ENCODE results near the gene LGALS8. TPM values are rescaled to one million over a fixed set of nuclear protein-coding genes. Genes with fewer than 3 reads are reported as not detected.
"Not testable (repeated sequence)": the region's sequence is repeated elsewhere in the genome, so short reads cannot be mapped to it uniquely, and the experiment has no call there.

The LGALS8 gene
- total RNA-seq, 4 donors from 2014 or later: 45.7 to 112 (median 61.5) TPM

GRCh38 chr1:236501093-236501492 lies 22.7 kb upstream of the LGALS8 start:
- intact Hi-C loops (cut with DNase I; ENCODE audit: low total_unique reads): no loop called here
- Histone ChIP-seq H3K36me3 (no peaks in the 10 kb centered on the region), H3K9me3 (no peaks in the 10 kb centered on the region), H3K27ac (no peak overlapping the region), H3K4me1 (no peaks in the 10 kb centered on the region), H3K27me3 (no peaks in the 10 kb centered on the region), H3K4me3 (no peak overlapping the region)
- no peak for DNase-seq
- TF ChIP-seq POLR2A (IDR thresholded peaks at IDR 0.05) (no peak), CTCF (IDR thresholded peaks at IDR 0.05) (no peak)

GRCh38 chr1:236502579-236502971 lies 21.2 kb upstream of the LGALS8 start:
- Histone ChIP-seq H3K4me1 (no peaks in the 10 kb centered on the region), H3K27ac (peak overlapping the region in 1 of 2 donors; percentile 31), H3K4me3 (no peak overlapping the region), H3K27me3 (no peaks in the 10 kb centered on the region), H3K36me3 (no peaks in the 10 kb centered on the region), H3K9me3 (no peaks in the 10 kb centered on the region)
- TF ChIP-seq CTCF (IDR thresholded peaks at IDR 0.05) (no peak), POLR2A (IDR thresholded peaks at IDR 0.05) (no peak)
- DNase-seq: no peak
- intact Hi-C loops (cut with DNase I; ENCODE audit: low total_unique reads): no loop called here

DNA sequence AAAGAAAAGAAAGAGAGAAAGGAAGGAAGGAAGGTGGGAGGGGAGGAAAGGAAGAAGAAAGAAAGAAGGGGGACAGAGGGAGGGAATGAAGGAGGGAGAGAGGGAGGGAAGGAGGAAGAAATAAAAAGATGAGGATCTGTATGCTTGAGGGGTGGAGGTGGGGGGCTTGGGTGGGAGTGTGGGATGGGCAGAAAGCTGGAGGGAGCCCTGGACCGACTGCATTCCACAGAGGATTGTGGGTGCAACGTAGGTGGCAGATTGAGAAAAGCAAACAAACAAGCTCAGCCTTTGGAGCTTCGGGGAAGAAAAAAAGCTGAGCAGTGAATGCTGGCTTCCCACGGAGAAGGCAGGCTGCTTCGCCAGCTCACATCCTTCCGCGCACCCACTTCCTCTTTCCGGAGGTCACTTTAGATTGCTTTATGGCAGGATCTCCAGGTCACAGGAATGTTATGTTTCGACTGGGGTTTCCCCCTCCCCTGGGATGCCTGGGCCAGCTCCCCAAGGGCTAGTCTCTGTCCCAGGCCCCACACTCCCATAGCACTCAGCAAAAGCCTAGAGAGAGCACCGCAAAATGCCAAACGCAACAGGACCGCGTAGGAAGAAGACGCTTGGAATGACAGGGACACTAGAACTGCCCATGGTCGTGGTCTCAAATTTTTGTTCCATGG lies 20.7 kb upstream of the LGALS8 start:
- Histone ChIP-seq H3K4me3 (peak overlapping the region in 1 of 2 donors; percentile 23), H3K27ac (peak overlapping the region in 1 of 2 donors; percentile 31), H3K9me3 (no peaks in the 10 kb centered on the region), H3K4me1 (no peaks in the 10 kb centered on the region), H3K27me3 (no peaks in the 10 kb centered on the region), H3K36me3 (no peaks in the 10 kb centered on the region)
- DNase-seq: peak in 1 of 2 donors; percentile 16
- no peak for TF ChIP-seq POLR2A (IDR thresholded peaks at IDR 0.05)
- TF ChIP-seq CTCF (IDR thresholded peaks at IDR 0.05): no peak
- intact Hi-C loops (cut with DNase I; ENCODE audit: low total_unique reads): no loop called here

DNA sequence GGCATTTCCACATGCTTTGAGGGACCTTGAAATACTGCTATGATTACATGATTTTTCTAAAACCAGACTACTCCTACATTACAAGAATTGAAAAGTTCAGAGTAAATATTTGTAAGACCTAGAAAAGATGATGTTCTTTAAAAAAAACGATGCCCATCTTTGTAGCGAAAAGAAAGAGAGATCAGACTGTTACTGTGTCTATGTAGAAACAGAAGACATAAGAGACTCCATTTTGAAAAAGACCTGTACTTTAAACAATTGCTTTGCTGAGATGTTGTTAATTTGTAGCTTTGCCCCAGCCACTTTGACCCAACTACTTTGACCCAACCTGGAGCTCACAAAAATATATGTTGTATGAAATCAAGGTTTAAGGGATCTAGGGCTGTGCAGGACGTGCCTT lies 19.4 kb upstream of the LGALS8 start:
- intact Hi-C loops (cut with DNase I; ENCODE audit: low total_unique reads); H3K27ac ChIP-seq; H3K4me3 ChIP-seq; H3K4me1 ChIP-seq; H3K9me3 ChIP-seq; H3K27me3 ChIP-seq; H3K36me3 ChIP-seq; DNase-seq: not testable (repeated sequence)

- DNase-seq: no peak
- Histone ChIP-seq H3K27me3 (no peaks in the 10 kb centered on the region), H3K4me1 (no peaks in the 10 kb centered on the region), H3K27ac (no peak overlapping the region), H3K9me3 (no peaks in the 10 kb centered on the region), H3K36me3 (no peaks in the 10 kb centered on the region), H3K4me3 (no peak overlapping the region)
- intact Hi-C loops (cut with DNase I; ENCODE audit: low total_unique reads): no loop called here
- TF ChIP-seq CTCF (IDR thresholded peaks at IDR 0.05) (no peak), POLR2A (IDR thresholded peaks at IDR 0.05) (no peak)
Measured at GRCh38 chr1:236507022-236507700, 16.6 kb upstream of the LGALS8 start.
